Activated gamma-delta T cell (primary cell): ENCODE results near the gene CEP170.
"Not testable (repeated sequence)": the region's sequence is repeated elsewhere in the genome, so short reads cannot be mapped to it uniquely, and the experiment has no call there.

Experiments used
- DNase-seq: peaks from one replicate; lab custom pipeline; 2025; lab: John Stamatoyannopoulos, UW

The CEP170 gene

DNA sequence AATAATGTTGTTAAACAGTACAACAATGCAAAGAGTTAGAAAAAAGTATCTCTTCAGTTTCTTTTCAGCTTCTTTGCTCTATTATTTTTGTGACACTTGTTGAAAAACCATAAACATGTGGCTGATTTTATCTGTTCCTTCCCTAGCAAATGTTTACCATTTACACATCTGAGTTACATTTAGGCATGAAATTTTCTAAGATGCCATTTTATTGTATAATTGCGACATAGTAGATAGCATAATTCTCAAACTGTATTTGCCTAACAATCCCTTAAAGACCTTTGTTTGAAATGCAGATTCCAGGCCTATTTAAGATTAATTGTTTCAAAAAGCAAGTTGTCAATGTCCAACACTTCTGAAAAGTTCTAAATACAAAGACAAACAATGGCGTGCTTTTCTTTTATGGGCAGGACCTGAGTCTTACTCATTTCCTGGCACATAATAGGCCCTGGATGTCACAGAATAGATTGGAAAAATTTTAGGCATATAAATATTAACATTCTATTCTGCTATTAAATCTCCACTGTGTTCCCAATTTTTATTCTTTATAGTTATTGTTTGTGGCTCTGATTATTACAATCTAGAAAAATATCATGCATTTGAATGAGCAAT lies 81.2 kb downstream of the CEP170 start:
- DNase-seq: not testable (repeated sequence)

- not testable (repeated sequence) for DNase-seq
Measured at GRCh38 chr1:243164911-243165310, 90.2 kb downstream of the CEP170 start.

DNA sequence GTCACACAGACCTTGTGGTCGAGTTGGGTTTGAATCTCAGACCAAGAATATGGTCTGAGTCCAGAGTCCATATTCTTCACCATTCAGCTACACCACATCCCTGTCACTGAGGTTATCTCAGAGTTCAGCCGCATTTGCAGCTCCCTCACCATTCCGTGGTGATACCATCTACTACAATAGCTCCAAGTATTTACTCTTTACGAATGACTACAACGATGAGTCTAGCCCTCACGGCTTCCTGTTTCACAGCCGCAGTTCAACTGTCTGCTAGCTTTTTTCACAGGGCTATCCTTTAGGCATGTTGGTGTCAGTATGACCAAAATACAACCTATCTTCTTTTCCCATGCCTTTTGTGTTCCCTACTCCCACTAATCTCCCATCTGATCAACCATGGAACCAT lies 104.2 kb downstream of the CEP170 start:
- DNase-seq: not testable (repeated sequence)

DNA sequence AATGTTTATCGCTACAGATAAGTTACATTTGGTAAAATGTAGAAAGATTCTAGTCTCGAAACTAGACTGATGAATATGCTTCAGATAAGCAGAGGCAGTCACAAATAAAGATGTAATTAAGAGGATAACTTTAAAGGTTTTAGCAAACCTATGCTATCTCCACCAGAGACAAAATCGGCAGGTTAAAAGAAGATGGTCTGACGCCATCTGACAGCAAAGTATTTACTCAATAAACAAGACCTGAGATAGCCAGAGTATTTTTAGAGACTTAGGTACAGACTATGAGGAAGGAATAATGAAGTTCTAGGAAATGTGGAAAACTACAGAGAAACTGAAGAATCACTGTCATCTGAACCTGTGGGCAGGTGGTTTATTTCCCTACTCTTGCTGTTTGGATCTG lies 106.0 kb downstream of the CEP170 start:
- not testable (repeated sequence) for DNase-seq

DNA sequence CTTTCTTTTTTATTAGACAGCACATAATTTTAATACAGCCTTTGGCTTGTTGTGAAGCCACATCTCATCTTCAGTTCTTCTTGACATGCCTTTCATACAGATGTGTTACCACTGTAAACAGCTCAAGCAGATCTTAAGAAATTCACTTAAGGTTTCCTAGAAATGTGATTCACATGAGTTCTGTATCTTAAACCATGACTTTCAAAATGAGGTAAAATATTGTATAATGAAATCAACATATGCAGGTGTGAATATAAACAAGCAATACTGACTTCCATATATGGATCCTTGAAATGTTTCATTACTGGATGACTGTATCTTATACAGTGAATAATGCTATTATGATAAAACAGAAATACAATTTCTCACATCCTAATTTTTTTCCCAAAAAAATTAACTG lies 107.7 kb downstream of the CEP170 start:
- not testable (repeated sequence) for DNase-seq

DNA sequence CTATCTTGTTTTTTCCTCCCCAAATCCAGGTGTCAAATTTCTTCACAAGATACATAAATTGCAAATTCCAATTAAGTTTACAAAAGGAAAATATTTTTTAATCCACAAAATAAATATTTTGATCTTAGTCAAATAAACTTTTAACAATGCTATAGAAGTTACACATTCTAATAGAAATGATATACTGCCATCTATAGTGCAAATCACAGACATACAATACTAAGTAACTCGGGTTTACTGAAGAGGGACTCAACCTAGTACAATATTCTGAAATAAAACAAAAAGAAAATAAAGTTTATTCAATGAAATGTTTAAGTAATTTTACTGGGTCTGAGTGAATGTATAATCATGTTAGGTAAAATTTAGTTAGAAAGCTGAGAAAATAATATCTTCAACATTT lies 114.6 kb downstream of the CEP170 start:
- not testable (repeated sequence) for DNase-seq

DNA sequence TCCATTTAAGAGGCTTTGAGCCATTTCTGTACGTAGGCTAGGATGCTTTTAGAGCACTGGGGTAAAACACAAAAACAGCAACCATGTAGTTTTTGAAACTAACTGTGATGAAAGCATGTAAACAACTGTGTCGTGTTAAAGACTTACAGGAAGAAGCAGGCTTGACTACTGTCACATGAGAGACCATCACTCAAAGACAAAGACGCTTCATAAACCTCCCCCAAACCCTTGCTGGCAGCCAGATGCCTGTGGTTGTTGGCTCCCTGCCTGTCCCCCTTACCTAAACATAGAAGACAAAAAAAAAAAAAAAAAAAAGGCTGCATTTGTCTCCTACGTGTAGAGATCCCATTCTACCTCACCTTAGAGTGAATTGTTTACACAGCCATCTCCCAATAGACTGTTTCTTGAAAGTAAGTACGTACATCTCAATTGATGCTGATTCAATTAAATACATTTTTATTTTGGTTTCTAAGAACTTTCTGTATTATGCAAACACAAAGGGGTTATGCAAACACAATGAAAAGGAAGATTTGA lies 132.1 kb downstream of the CEP170 start:
- not testable (repeated sequence) for DNase-seq

DNA sequence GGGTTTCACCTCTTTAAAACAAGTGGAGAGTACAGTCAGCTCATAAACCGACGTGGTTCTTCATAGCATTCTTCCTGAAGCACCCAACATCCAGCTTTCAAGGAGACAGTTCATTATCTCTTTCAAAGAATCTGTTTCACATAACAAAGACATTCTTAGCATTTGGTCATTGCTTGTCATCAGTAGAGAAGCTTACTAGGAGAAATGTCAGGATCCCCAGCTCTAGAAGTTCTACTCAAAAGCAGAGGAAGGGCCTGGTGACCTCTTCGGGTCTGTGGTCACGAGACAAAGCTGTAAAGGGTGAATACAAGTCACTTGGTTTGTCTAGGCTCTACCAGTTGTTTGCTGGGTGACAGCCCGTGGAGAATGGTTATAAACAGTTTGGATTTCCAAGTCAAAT lies 133.1 kb downstream of the CEP170 start:
- DNase-seq: not testable (repeated sequence)

- DNase-seq: not testable (repeated sequence)
Measured at GRCh38 chr1:243118601-243119322, 136.3 kb downstream of the CEP170 start.

- not testable (repeated sequence) for DNase-seq
Measured at GRCh38 chr1:243116187-243116586, 138.9 kb downstream of the CEP170 start.

DNA sequence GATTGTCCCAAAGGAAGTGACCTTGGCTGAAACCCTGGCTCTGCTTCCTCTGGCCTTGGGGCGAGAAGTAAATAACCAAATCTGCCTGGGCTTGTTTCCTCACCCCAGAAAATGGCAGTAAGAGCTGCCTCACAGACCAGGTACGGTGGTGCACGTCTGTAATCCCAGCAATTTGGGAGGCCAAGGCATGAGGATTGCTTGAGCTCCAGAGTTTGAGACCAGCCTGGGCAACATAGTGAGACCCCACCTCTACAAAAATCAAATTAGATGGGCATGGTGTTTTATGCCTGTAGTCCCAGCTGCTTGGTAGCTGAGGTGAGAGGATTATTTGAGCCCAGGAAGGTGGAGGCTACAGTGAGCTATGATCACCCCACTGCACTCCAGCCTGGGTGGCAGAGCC lies 140.3 kb downstream of the CEP170 start:
- not testable (repeated sequence) for DNase-seq

DNA sequence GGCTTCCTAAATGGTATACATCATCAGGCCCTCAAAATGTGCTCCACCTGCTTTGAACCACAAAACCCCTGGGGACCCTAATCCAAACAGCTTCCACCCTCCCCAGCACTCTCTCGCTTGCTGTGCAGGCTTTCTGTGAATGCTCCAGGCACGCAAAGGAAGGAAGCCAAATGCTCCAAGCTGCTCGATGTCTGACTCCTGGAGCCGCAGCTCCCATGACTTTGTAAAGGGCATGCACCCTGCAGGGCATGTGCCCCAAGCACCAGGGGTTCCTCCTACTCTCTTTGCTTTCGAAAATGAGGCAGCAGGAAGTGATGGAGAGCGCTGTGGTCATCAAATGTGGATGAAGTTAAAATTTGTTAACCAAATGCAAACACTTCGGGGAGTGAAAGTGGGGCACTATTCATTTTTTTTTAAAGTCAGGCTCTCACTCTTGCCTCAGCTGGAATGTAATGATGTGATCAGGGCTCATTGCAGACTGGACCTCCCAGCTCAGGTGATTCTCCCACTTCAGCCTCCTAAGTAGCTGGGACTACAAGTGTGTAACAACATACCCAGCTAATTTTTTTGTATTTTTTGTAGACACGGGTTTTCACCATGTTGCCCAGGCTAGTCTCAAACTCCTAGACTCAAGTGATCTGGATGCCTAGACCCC lies 140.9 kb downstream of the CEP170 start:
- DNase-seq: not testable (repeated sequence)

GRCh38 chr1:243107171-243107570 lies 147.9 kb downstream of the CEP170 start:
- DNase-seq: not testable (repeated sequence)

DNA sequence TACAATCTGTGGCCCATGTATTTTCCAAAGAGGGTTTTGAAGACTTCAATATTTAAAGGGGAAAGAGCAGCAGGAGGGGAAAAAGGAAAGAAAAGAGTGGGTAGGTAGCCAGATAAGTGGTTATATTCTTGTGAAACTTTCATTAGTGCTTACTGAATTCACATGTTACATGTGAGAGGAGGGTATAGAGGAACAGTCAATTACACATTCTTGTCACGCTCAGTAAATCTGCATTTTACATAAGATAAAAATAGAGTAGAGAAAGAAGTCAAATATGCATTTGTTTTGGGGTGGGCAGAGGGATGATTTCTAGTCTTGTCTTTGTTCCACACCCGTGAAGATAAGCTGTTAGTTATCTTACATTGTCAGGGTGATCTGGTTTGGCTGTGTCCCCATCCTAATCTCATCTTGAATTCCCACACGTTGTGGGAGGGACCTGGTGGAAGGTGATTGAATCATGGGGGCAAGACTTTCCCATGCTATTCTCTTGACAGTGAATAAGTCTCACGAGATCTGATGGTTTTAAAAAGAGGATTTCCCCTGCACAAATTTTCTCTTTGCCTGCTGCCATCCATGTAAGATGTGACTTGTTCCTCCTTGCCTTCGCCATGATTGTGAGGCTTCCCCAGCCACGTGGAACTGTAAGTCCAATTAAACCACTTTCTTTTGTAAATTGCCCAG lies 149.3 kb downstream of the CEP170 start:
- DNase-seq: not testable (repeated sequence)

- DNase-seq: not testable (repeated sequence)
Measured at GRCh38 chr1:243105104-243105503, 150.0 kb downstream of the CEP170 start.

DNA sequence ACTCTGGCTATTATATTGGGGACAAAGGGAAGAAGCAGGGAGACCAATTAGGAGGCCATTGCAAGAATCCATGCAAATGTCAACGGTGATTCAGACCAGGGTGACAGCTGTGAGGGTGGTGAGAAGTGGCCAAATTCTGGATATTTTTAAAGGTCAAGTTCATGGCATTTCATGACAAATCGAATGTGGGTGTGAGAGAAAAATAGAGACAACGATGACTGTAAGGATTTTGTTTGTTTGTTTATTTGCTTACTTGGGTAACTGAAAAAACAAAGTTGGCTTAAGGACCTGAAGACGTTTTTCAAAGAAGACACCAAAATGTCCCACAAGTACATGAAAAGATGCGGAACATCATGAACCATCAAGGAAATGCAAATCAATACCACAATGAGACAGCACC lies 150.6 kb downstream of the CEP170 start:
- not testable (repeated sequence) for DNase-seq

DNA sequence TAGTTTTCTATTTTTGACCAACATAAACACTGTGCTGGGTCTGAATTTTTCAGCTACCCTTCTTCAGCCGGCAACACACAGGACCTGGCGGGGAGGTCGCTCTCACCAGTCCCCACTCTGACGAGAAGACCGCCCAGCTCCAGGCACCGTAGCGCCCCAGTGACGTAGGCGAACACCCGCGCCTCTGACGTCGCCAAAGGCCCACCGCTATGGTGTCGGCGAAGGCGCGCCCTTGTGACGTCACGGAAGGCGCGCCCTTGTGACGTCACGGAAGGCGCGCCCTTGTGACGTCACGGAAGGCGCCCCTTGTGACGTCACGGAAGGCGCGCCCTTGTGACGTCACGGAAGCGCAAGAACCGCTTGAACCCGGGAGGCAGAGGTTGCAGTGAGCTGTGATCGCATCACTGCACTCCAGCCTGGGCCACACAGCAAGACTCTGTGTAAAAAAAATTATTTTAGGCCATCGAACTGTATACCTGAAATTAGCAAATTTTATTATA lies 153.5 kb downstream of the CEP170 start:
- DNase-seq: peak; percentile 54

GRCh38 chr1:243087368-243087767 lies 167.7 kb downstream of the CEP170 start:
- not testable (repeated sequence) for DNase-seq
